HepG2 (cell line): ENCODE results near the gene CDK5RAP2. TPM values are rescaled to one million over a fixed set of nuclear protein-coding genes. Genes with fewer than 3 reads are reported as not detected.

Source experiments
- ATAC-seq: fragments of 200-7000 bp; cut with Tn5 transposase; 3 replicates; pipeline ENCODE4 v1.9.1; 2020; ENCODE audit warnings: mild to moderate bottlenecking, moderate library complexity
- BruUV-seq: library from RNA; stranded (reverse); fragments of 400-500 nt; replicated peaks from 2 replicates; lab custom pipeline; 2021; lab: Mats Ljungman, UMichigan
- CTCF ChIA-PET: fragments of 300-600 bp; formaldehyde crosslinking; extraction: SDS; loops from one replicate; lab custom pipeline; 2021; ENCODE audit warnings: low total read pairs, inconsistent platforms, low intra/inter-chr PET ratio; lab: Yijun Ruan, JAX
- POLR2A ChIA-PET: fragments of 350-600 bp; sonication (Branson Sonifier 250); formaldehyde crosslinking; loops from one replicate; lab custom pipeline; 2020; ENCODE audit warnings: antibody characterized with exemption, inconsistent platforms; lab: Yijun Ruan, JAX
- DNase-seq: peaks from one replicate; pipeline ENCODE4 v3.0.0-alpha.2; 2015; ENCODE audit warnings: low spot score
- FAIRE-seq: peaks from 3 replicates; lab custom pipeline; 2011; peaks lifted over from hg19 to GRCh38; lab: Jason Lieb, UNC
- H2AFZ ChIP-seq: one replicate; pipeline ENCODE4 v1.6.1; 2011; ENCODE audit warnings: low read length, inconsistent platforms
- H3K27ac ChIP-seq: fragments of 300-600 bp; 3 replicates; pipeline ENCODE4 v1.8.0; 2011; ENCODE audit warnings: mixed run types, mild to moderate bottlenecking, mixed read lengths, low read length, inconsistent platforms; ENCODE audit not compliant: insufficient read depth; ENCODE audit errors: extremely low read length
- H3K27me3 ChIP-seq, 2 experiments: fragments of 200-600 bp in 1 of 2; 2 replicates in 1 of 2; 3 replicates in 1 of 2; pipeline versions ENCODE4 v1.6.0 to v1.8.0; 2011; ENCODE audit warnings: low read length in 2 of 2, mild to moderate bottlenecking in 2 of 2, moderate library complexity in 2 of 2, inconsistent platforms in 1 of 2; ENCODE audit not compliant: insufficient read depth in 2 of 2, control insufficient read depth in 1 of 2
- H3K36me3 ChIP-seq, 2 experiments: fragments of 200-600 bp in 1 of 2; replicated peaks in 1 of 2; 2 replicates in 1 of 2; 3 replicates in 1 of 2; pipeline versions ENCODE4 v1.5.1 to v1.8.0; 2011; ENCODE audit warnings: low read length in 2 of 2, inconsistent platforms in 1 of 2; ENCODE audit not compliant: insufficient read depth in 2 of 2, control insufficient read depth in 1 of 2
- H3K4me1 ChIP-seq: 2 replicates; pipeline ENCODE4 v1.5.1; 2012; ENCODE audit warnings: low read length, inconsistent platforms; ENCODE audit not compliant: insufficient read depth
- H3K4me2 ChIP-seq: 2 replicates; pipeline ENCODE4 v1.6.0; 2011; ENCODE audit warnings: low read depth, low read length, inconsistent platforms
- H3K4me3 ChIP-seq, 3 experiments: fragments of 200-600 bp in 1 of 3; sonication (generic), shearing (Covaris generic) in 1 of 3; replicated peaks in 1 of 3; 2 replicates each; pipeline ENCODE4 v1.5.1; 2011 to 2016; ENCODE audit warnings: low read length in 3 of 3, inconsistent platforms in 2 of 3, low read depth in 2 of 3, mild to moderate bottlenecking in 2 of 3, control low read depth in 1 of 3, mixed read lengths in 1 of 3; ENCODE audit not compliant: insufficient read depth in 1 of 3
- H3K79me2 ChIP-seq: one replicate; pipeline ENCODE4 v1.6.1; 2011; ENCODE audit warnings: low read length, inconsistent platforms; ENCODE audit not compliant: insufficient read depth
- H3K9ac ChIP-seq: 2 replicates; pipeline ENCODE4 v1.6.0; 2011; ENCODE audit warnings: mild to moderate bottlenecking, low read depth, low read length, inconsistent platforms; ENCODE audit not compliant: insufficient read depth
- H3K9me3 ChIP-seq: 2 replicates; pipeline ENCODE4 v1.5.1; 2012; ENCODE audit warnings: mild to moderate bottlenecking, low read length
- H4K20me1 ChIP-seq: 2 replicates; pipeline ENCODE4 v1.6.0; 2011; ENCODE audit warnings: inconsistent platforms, mild to moderate bottlenecking, low read length, moderate library complexity; ENCODE audit not compliant: insufficient read depth
- GLI4 ChIP-seq: sonication (generic); formaldehyde crosslinking; IDR thresholded peaks from 2 replicates; pipeline ENCODE4 v1.5.1; 2020; ENCODE audit warnings: missing genetic modification reagents, mild to moderate bottlenecking, moderate library complexity, borderline replicate concordance
- HNRNPL ChIP-seq: fragments of 200-400 bp; formaldehyde crosslinking; IDR thresholded peaks from 2 replicates; pipeline ENCODE4 v1.6.1; 2017; ENCODE audit warnings: mild to moderate bottlenecking, low read depth, low read length
- MAFK ChIP-seq, 2 experiments: IDR thresholded peaks in 1 of 2; conservative IDR thresholded peaks in 1 of 2; 2 replicates each; pipeline ENCODE4 v1.6.1; 2011; ENCODE audit warnings: improper control_type of control experiment in 2 of 2, low read length in 2 of 2
- RFXANK ChIP-seq: IDR thresholded peaks from 2 replicates; pipeline ENCODE4 v1.6.1; 2016
- SIX1 ChIP-seq: sonication (generic); formaldehyde crosslinking; IDR thresholded peaks from 2 replicates; pipeline ENCODE4 v1.4.0; 2020; ENCODE audit warnings: missing genetic modification reagents, borderline replicate concordance
- UBTF ChIP-seq: sonication (generic); formaldehyde crosslinking; IDR thresholded peaks from 2 replicates; pipeline ENCODE4 v1.4.0; 2020; ENCODE audit warnings: mild to moderate bottlenecking, missing genetic modification reagents
- ZFP36L2 ChIP-seq: sonication (generic); formaldehyde crosslinking; IDR thresholded peaks from 2 replicates; pipeline ENCODE4 v1.4.0; 2020; ENCODE audit warnings: missing genetic modification reagents
- ZNF101 ChIP-seq: sonication (generic); formaldehyde crosslinking; IDR thresholded peaks from 2 replicates; pipeline ENCODE4 v1.4.0; 2020; ENCODE audit warnings: mild to moderate bottlenecking, low read depth, missing genetic modification reagents, borderline replicate concordance
- ZNF501 ChIP-seq: sonication (generic); formaldehyde crosslinking; IDR thresholded peaks from 2 replicates; pipeline ENCODE4 v1.5.1; 2020; ENCODE audit warnings: mild to moderate bottlenecking, moderate library complexity, missing genetic modification reagents
- ZNF547 ChIP-seq: sonication (generic); formaldehyde crosslinking; IDR thresholded peaks from 2 replicates; pipeline ENCODE4 v1.5.1; 2020; ENCODE audit warnings: mild to moderate bottlenecking, missing genetic modification reagents
- ZNF598 ChIP-seq: sonication (generic); formaldehyde crosslinking; IDR thresholded peaks from 2 replicates; pipeline ENCODE4 v1.5.1; 2020; ENCODE audit warnings: mild to moderate bottlenecking, missing genetic modification reagents, borderline replicate concordance
- ZNF644 ChIP-seq: IDR thresholded peaks from 2 replicates; pipeline ENCODE4 v1.6.1; 2016; ENCODE audit warnings: low read depth
- ZNF761 ChIP-seq: sonication (generic); formaldehyde crosslinking; conservative IDR thresholded peaks from 2 replicates; pipeline ENCODE4 v1.4.0; 2020; ENCODE audit warnings: mild to moderate bottlenecking, missing genetic modification reagents
- ZSCAN30 ChIP-seq: sonication (generic); formaldehyde crosslinking; IDR thresholded peaks from 2 replicates; pipeline ENCODE4 v1.5.0; 2020; ENCODE audit warnings: mild to moderate bottlenecking, missing genetic modification reagents
- WGBS: methylation state at CpG from one replicate; pipeline ENCODE4 v1.1.6; 2017; ENCODE audit warnings: low lambda C conversion rate; 5-methylcytosine and 5-hydroxymethylcytosine counted together
- in situ Hi-C: cut with HindIII; loops from 2 replicates; pipeline ENCODE4 v1.10.0; 2017; ENCODE audit warnings: low pct_unique_long_range_greater_than_20kb; ENCODE audit not compliant: extremely low pct_ligation_motif_present
- intact Hi-C: fragments of 100-400 bp; cut with micrococcal nuclease; formaldehyde crosslinking; loops from one replicate; pipeline ENCODE4 v1.10.0; 2022; ENCODE audit not compliant: unreplicated experiment
- polyA plus RNA-seq, 8 experiments: library from polyadenylated mRNA; depleted of rRNA in 3 of 8; stranded (reverse) in 7 of 8; unstranded in 1 of 8; fragments of >200 nt; fragmentation: Illumina TruSeq in 4 of 8; extraction: Trizol in 4 of 8; gene quantifications; 2 replicates each; pipeline versions ENCODE4 v1.2.1 to v1.2.3, GENCODE V29; 2011 to 2016; ENCODE audit warnings: low read depth in 4 of 8, missing spikeins in 1 of 8, mixed read lengths in 1 of 8; ENCODE audit not compliant: insufficient read depth in 1 of 8
- total RNA-seq, 5 experiments: library from RNA; depleted of rRNA; stranded (reverse); fragments of >200 nt; fragmentation: Illumina TruSeq; extraction: Trizol; gene quantifications; 2 replicates each; pipeline ENCODE4 v1.2.3, GENCODE V29; 2016; ENCODE audit warnings: low read depth in 1 of 5
- TF ChIP-seq, protein P1 (sequence below): sonication (generic); formaldehyde crosslinking; IDR thresholded peaks from 2 replicates; pipeline ENCODE4 v1.9.0; 2021; ENCODE audit warnings: missing genetic modification reagents, mild to moderate bottlenecking, borderline replicate concordance

Gene CDK5RAP2
- total and polyA plus RNA-seq, 2 of the 13 experiments (the other 11 are each of a cell fraction or from before 2014, with no cell fraction given), result 31.8 to 42.2 TPM

- peaks cover 27% of the 10 kb centered on the region for H3K4me1 ChIP-seq
- H3K27ac ChIP-seq, result no peak overlapping the region
- H3K9ac ChIP-seq, result no peak overlapping the region
- H3K36me3 ChIP-seq, result no peaks in the 10 kb centered on the region
- no peak overlapping the region for H3K4me2 ChIP-seq
- H3K27me3 ChIP-seq, result no peaks in the 10 kb centered on the region
- no peaks in the 10 kb centered on the region for H3K79me2 ChIP-seq
- CTCF ChIA-PET, result interaction anchor here (0.8 kb wide), 1 partner anchor 100 kb away, joined by 4 read pairs; no protein-coding TSS in a partner anchor
- no TSS peak for BruUV-seq
- ATAC-seq, result no peak
- in situ Hi-C loops (no loop called here), intact Hi-C loops (no loop called here)
- H4K20me1 ChIP-seq, result no peaks in the 10 kb centered on the region
- WGBS, result 96% methylated on average over 1 of the region's 1 CpG
- FAIRE-seq, result no peak
- no peaks in the 10 kb centered on the region for H3K9me3 ChIP-seq
- TF ChIP-seq ZNF547 (CRISPR knock-in tag) (no peak), ZNF101 (CRISPR knock-in tag) (no peak), ZNF644 (CRISPR knock-in tag) (no peak)
- TF ChIP-seq, protein P1, sequence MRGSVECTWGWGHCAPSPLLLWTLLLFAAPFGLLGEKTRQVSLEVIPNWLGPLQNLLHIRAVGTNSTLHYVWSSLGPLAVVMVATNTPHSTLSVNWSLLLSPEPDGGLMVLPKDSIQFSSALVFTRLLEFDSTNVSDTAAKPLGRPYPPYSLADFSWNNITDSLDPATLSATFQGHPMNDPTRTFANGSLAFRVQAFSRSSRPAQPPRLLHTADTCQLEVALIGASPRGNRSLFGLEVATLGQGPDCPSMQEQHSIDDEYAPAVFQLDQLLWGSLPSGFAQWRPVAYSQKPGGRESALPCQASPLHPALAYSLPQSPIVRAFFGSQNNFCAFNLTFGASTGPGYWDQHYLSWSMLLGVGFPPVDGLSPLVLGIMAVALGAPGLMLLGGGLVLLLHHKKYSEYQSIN (CRISPR knock-in tag), result no peak
- POLR2A ChIA-PET, result interaction anchor here (1.5 kb wide), 1 partner anchor 84 kb away, joined by 3 read pairs; no protein-coding TSS in a partner anchor
- no peak for DNase-seq
- H2AFZ ChIP-seq, result no peak overlapping the region
- no peak overlapping the region for H3K4me3 ChIP-seq
Measured at GRCh38 chr9:120626512-120626911, 46.5 kb upstream of the CDK5RAP2 start.

GRCh38 chr9:120625222-120625621 lies 45.3 kb upstream of the CDK5RAP2 start:
- Histone ChIP-seq H3K27me3 (no peaks in the 10 kb centered on the region), H3K4me2 (no peak overlapping the region), H2AFZ (no peak overlapping the region), H3K4me1 (peaks cover 27% of the 10 kb centered on the region), H3K4me3 (no peak overlapping the region), H3K9me3 (no peaks in the 10 kb centered on the region), H3K36me3 (no peaks in the 10 kb centered on the region), H3K9ac (no peak overlapping the region), H3K27ac (no peak overlapping the region), H3K79me2 (no peaks in the 10 kb centered on the region), H4K20me1 (no peaks in the 10 kb centered on the region)
- ChIA-PET CTCF (no interaction called here), POLR2A (interaction anchor here (0.7 to 1.5 kb wide), 2 partner anchors 86 to 154 kb away, joined by 3 to 4 read pairs; no protein-coding TSS in a partner anchor)
- no TSS peak for BruUV-seq
- FAIRE-seq (no peak), ATAC-seq (no peak), DNase-seq (no peak)
- WGBS, result 97% methylated on average over 6 of the region's 6 CpGs
- intact Hi-C loops, result no loop called here
- TF ChIP-seq HNRNPL (no peak), MAFK (conservative IDR thresholded peaks at IDR 0.05 in 1 of 2, IDR thresholded peaks at IDR 0.05 in 1 of 2; ENCODE audit: low read length in 2 of 2) (no peak), UBTF (no peak), ZFP36L2 (no peak), SIX1 (CRISPR knock-in tag) (no peak), ZNF598 (CRISPR knock-in tag) (no peak), ZSCAN30 (CRISPR knock-in tag) (no peak), ZNF501 (CRISPR knock-in tag) (no peak), GLI4 (CRISPR knock-in tag) (no peak), RFXANK (CRISPR knock-in tag) (no peak), ZNF761 (CRISPR knock-in tag) (no peak)
- in situ Hi-C loops, result no loop called here
